GM19328 (cell line): ENCODE data around the gene PIGU.
"Not testable (repeated sequence)": the region's sequence is repeated elsewhere in the genome, so short reads cannot be mapped to it uniquely, and the experiment has no call there.

Source experiments
- ATAC-seq: cut with Tn5 transposase; IDR thresholded peaks from one replicate; pipeline ENCODE4 v1.9.1; 2021; ENCODE audit warnings: mild to moderate bottlenecking, moderate library complexity; ENCODE audit not compliant: unreplicated experiment

Gene PIGU

DNA sequence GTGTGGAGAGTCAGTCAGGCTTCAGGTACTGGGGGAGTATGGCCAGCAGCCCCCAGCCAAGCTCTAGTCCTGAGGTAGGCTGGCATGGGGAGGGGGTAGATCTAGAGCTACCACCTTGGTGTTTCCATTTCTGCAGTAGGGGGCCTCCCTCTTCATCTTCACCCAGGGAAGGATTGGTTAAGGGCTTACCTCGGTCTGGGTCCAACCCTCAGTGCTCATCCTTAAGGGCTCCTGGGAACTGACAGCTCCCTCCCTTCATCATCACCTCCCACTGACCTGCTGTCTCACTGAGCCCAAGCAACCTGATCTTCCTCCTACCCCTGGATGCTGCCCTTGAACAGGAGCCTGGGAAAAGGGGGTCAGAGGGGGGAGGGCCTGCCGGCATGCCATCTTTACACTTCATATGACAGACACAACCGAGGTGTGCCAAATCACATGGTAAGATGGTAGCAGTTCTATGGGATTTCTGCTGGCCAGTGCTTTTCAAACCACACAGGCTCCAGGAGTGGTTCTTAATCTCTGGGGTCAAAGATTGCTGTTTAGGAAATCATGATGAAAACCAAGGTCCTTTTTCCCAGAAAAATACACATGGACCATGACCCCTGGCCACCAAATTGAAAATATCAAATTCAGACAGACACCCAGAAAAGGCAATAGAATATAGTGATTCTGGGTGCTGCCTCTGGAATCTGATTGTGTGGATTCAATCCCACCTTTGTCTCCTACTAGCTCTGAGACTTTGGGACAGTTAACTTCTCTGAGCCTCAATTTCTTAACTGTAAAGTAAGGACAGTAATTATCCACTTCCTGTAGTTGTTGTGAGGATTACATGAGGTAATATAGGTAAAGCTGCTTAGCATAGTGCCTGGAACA, 30.3 kb upstream of the PIGU start:
- no peak for ATAC-seq

DNA sequence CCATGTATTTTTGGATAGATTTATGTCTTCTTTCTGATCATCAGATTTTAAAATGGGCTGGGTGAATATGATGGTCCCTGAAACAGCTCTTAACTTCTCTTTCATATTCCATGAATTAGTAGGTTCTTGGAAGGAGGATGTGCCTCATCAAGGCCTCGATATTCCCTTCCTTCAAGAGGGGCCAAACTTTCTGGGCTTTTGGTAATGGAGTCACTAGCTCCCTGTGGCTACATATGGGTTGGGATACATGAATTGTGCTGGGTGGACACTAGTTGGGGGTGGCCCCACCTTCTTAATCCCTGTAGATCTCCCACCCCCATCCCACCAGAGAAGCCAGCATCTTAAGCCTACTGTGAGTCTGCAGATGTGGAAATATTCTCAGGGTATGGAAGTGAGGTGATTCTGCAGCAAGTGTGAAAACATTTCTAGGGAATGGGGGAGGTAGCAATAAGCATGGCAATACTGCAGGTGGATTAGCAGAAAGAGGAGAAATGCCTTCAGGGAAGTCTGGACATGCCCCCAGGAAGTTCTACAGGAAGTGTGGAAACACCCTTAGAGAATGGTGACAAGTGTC, 29.5 kb upstream of the PIGU start:
- no peak for ATAC-seq

DNA sequence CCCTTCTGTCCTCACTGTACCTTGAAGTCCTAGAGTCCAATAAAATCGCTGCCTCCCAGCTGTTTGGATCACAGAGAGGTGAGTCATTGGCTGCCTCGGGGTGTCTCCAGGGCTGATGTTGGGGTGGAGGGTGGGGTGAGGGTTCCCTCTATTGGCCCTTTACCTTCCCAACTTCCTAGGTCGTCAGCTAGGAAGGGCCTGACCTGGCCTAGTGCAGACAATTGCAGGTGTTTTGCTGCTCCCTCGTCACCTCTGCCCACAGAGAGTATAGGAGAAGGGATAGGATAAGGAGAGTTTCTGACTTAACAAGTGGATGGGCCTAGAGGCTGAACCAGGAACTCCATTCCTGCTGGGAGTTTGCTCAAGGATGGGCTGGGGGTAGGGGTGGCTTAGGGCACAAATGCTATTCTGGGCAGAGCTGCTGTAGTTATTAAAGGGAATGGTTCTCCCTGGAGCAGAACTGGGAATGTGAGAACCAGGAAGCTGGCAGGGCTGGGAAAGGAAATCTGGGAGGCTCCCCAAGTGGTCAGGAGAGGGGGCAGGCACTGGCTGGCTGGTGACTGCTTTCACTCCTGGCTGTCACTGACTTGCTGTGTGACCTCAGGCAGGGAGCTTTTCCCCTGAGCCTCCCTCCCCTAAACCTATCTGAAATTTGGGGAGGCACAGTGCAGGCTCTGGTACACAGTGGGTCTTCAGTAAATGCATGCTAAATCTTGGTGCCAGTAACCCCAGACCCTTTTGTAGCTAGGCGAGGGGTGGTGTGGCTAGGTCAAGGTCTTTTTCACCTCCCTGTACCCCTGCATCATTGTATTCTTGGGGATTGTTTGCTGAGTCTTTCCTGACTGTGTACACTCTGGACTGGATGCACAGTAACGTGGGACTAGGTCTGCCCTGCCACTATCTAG, 28.8 kb upstream of the PIGU start:
- no peak for ATAC-seq

DNA sequence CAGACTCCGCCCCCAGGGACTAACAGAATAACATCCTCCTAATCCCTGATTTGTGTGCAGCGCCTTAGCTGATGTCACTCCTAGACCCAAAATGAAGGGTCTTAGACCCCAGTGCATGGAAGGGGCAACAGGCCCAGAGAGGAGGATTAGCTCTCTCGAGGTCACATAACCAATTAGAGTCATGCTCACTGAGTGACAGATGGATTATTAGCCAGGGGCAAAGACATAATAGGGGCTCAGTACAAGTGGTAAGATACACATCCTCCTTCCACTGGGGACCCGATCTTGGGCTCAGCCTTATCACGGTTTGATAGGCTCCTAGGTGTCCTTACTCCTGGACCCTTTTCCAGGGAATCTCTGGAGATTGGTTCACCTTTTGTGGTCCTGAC, 28.1 kb upstream of the PIGU start:
- no peak for ATAC-seq

DNA sequence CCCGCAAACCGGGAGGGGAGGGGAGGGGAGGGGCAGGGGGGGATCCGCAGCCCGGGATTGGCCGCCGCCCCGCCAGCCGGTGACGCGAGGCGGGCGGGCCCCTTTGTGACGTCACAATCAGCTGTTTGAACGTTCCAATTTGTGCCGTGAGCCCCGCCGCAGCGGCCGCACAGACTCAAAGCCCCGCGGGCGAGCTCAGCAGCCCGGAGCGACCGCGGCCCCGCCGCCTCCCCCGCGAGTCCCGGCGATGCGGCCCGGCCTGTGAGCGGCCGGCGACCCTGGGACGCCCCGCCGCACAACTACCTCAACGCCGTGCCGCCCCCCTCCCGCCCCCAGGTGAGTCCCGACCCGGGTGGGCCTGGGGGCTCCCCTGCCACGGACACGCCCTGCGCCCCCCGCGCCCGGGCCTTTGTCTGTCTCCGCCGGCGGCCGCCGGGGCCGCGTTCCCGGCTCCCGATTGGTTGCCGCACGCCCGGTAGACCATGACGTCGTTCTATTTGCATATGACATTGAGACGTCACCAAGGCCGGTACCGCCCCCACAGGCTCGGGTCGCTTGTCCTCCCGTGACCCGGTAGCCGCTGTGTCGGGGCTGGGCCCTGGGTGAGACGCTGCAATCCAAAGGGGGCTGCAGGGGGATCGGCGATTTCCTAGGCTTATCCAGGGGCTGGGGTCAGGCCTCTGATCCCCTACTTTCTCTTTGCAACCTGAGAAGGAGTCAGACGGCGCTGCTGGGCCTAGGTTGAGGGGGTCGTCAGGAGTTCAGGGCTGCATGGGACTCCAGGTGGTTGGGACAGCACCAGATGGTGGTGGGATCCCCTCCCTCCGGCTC, 27.5 kb upstream of the PIGU start, which contains the start of gene TP53INP2:
Gene TP53INP2, plus strand, starts transcription at position 168 of the 831 bp plus-strand sequence. CDS start 4,396 bp downstream, outside the sequence.
- ATAC-seq = peak; percentile 67

DNA sequence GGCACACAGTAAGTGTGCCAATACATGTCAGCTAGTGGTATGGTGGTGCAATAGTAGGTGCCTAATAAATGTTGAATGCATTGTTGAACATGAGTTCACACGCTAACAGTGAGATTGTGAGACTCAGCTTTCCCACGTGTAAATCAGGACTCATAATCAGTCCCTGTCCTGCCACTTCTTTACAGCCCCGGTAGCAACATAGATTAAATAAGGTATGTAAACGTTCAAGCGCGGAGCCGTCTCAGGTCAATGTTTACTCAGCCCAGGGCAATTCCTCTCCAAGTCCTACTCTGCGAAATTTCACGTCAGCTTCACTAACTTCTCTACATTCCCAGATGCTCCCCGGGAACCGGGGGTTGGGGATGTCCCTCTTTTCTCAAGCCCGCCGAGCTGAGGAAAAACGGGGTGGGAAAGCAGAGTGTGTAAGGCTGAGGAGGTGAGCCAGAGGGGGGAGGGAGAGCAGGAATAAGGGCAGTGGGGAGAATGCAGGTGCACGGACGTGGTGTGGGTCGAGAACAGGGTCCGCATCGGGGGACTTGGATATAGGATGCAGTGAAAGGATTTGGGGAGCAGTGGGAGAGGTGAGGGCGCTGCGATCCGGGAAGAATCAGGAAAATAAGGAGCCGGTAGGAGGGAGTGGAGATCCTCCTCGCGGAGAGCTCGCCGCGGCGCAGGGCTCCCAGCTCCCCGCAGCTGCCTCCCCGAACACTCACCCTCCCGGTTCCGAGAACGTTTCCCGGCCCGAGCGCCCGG, 26.7 kb upstream of the PIGU start:
- ATAC-seq = no peak

DNA sequence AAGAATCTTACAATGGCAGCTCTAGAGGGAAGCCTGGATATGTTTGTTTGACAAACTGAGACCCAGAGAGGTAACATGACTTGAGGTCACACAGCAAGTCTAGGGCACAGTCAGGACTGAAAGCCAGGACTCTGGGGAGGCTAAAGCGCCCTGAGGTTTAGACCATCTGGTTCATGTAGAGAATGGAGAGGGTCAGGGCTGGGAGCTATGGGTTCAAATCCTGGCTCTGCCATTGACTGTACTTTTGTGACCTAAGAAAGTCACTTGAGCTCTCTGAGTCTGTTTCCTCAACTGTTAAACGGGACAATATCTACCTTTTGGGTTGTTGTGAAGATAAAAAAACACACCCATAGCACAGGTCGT, 26.1 kb upstream of the PIGU start:
- ATAC-seq = no peak

DNA sequence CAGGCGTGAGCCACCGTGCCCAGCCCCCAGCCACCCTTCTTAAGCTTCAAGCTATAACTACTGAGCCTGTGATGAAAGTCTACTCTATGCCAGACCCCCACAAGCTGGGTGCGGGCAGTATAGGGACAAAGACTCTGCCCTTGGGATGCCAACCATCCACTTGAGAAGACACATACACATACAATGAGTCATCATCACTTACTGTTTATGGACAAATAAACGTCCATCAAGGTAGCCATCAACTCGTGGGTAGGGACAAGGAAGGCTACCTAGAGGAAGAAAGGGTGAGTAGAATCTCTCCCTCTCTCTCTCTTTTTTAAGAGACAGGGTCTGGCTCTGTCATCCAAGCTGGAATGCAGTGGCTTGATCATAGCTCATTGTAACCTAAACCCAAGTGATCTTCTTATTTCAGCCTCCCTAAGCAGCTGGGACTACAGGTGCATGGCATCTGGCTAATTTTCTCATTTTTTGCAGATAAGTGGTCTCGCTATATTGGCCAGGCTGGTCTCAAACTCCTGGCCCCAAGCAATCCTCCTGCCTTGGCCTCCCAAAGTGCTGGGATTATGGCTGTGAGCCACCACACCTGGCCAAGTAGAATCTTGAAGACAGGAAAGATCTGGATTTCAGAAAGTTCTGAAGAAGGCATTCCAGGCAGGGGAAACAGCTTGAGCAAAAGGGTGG, 24.7 kb upstream of the PIGU start:
- no peak for ATAC-seq

DNA sequence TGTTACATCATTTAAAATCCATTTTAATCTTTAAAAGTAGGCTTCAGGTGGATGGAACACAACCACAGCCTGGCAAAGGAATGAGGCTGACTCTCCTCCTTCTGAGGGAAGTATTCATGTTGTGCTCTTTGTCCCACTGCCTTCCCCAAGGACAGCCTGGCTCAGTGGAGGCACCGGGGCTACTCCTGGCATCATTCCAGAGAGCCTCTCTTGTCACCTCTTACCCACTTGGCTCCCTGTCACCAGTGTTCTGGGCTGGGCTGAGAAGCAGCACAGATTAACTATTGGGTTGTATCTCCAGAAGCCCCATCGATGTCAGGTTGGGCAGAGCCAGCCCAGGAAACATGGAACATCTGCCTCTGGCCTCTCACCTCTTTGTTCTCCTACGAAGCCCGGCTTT, 16.5 kb upstream of the PIGU start:
- ATAC-seq = no peak

DNA sequence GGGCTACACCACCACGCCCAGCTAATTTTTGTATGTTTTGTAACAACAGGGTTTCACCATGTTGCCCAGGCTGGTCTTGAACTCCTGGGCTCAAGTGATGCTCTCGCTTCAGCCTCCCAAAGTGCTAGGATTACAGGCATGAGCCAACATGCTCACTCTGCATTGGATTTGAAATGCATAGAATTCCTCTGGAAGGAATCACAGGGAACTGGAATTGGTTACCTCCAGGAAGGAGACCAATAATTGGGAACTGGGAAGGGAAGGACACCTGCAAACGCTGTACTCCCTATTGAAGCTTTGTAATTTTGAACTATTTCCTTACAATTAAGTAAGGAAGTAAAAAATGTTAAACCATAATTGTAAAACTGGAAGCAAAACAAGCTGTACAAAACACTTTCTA, 14.9 kb upstream of the PIGU start:
- ATAC-seq = no peak

DNA sequence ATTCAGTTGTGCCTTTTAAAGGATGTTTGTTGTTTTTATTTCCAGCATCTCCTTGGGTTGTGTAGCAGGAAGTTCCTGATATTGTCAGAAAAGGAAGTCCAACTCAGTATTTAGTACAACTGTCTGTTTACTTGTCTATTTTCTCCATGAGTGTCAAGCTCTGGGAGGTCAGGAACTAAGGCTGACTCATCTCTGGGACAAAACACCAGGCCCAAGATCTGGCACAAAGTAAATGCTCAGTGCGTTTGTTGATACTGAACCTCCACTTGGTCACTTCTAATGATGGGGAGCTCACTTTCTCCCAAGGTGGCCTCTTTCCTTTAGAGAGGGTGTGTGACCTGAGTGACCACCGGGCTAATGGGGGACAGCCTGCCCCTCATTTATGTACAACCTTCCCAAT, 12.6 kb upstream of the PIGU start:
- ATAC-seq = no peak

DNA sequence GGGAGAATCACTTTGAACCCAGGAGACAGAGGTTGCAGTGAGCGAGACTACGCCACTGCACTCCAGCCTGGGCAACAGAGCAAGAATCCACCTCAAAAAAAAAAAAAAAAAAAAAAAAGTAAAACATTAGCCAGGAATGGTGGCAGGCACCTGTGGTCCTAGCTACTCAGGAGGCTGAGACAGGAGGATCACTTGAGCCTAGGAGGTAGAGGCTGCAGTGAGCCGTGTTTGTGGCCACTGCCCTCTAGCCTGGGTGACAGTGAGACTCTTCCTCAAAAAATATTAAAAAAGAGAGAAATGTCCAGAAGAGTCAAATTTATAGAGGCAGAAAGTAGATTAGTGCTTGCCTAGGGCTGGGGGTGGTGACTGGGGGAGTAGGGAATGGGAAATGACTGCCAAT, 6.8 kb upstream of the PIGU start:
- no peak for ATAC-seq

DNA sequence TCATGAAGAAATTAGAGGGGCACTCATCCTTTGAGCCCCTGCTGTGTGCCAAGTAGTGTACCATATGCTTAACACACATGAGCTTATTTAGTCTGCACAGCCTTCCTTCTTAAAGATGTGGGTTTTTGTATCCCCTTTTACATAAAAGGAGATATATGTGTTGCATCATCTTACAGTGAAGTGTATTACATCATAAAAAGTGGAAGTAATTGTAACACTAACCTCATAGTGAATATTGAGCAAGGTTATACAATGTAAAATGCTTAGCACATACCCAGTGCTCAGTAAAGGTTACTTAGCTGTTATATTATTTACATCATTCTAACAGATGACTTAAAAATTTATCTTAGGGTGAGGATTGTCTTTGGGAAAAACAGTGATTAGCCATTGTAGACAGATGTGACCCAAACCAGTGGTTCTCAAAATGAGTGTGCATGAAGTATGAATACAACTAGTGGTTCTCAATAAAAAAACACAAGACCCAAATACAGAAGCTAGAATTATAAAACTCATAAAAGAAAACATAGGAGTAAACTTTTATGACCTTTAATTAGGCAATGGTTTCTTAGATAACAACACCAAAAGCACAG, 3.8 kb upstream of the PIGU start:
- ATAC-seq = no peak

DNA sequence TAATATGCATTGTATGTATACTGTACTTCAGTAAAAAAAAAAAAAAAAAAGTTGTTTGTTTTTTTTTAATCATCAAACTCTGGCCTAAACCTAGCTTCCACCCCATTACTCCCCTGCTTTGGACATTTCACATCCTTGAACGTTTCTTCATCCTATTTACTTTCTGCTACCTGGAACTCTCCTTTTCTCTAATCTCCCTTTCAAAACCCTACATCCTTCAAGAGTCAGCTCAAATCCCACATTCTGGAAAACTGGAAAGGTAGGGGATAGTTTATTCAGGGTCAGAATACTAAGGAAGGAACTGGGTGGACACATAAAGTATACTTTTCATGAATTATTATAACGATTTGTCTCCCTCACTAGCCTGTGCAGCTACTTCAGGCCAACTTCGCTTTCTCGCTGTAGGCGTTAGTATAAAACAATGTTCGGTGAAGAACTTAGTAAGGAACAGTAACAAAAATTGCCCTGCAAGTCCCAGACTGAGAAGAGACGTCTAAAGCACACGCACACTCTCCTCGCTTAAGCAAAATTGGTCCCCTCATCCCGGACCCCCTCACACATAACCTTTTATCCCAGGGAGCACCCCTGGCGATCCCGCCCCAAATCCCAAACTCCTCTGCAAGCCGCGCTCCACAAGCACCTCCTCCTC, 775 bp downstream of the PIGU start:
- no peak for ATAC-seq

DNA sequence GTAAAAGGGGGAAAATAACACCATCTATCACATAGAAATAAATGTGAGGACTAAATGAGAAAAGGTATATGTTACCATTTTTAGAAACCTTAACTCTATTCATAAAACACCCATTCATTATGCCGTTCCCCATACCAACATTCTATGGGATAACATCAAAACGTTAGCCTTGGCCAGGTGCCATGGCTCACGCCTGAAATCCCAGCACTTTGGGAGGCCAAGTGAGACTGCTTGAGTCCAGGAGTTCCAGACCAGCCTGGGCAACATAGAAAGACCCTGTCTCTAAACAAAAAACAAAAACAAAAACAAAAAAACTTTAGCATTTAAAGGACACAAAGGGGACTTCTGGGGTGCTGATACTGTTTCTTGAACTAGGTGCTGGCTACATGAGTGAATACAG, 1.3 kb downstream of the PIGU start:
- no peak for ATAC-seq

DNA sequence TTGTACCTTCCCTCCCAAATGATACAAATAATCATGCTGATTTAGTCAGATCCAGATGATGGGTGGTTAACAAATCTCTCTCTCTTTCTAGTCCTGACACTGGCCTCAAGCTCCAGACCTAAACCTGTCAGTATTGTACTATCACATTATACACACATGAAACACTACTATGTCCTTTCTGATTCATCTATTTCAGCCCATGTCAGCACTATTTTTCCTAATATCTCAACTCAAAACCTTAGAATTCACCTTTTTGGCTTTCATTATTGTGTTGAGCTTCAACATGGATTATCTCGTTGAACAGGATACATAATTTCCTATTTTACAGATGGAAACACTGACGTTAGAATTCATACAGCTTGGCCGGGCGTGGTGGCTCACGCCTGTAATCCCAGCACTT, 3.5 kb downstream of the PIGU start:
- ATAC-seq = no peak

DNA sequence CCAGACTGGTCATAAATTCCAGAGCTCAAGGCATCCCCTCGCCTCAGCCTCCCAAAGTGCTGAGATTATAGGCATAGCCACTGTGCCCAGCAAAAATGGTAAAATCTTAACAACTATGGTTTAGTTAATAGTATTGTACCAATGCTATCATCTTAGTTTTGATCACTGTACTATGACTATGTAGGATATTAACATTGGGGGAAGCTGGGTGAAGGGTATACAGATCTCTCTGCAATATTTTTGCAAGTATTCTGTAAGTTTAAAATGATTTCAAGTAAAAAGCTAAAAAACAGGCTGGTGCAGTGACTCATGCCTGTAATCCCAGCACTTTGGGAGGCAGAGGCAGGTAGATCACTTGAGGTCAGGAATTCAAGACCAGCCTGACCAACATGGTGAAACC, 7.8 kb downstream of the PIGU start:
- ATAC-seq = no peak

DNA sequence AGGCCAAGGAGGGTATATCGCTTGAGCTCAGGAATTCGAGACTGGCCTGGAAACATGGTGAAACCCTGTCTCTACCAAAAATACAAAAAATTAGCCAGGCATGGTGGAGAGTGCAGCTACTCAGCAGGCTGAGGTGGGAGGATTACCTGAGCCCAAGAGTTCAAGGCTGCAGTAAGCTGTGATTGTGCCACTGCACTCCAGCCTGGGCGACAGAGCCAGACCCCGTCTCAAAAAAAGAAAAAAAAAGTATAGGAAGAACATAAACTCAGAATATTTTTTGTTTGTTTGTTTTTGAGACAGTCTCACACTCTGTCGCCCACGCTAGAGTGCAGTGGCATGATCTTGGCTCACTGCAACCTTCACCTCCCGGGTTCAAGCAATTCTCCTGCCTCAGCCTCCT, 12.1 kb downstream of the PIGU start:
- ATAC-seq = not testable (repeated sequence)
